ENCODE measurements around the gene FXYD1.

Gene FXYD1

DNA sequence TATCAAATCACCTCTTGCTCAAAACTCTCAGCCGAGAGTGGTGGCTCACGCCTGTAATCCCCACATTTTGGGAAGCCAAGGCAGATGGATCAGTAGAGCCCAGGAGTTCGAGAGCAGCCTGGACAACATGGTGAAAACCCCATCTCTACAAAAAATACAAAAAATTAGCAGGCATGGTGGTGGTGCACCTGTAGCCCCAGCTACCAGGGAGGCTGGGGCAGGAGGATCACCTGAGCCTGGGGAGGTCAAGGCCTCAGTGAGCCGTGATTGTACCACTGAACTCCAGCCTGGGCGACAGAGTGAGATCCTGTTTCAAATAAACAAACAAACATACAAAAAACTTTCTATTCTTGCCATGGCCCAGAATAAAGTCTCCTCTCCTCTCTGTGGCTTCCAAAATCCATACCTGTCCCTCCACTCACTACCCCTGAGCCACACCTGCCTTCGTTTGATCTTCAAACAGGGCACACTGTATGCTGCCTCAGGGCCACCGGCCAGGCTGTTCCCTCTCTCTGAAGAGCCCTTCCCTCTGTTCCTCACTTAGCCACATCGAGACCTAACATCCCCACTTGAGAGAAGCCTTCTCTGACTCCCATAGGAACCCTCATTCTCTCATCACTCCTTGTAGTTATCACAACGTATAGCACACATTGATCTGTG lies 10.1 kb upstream of the FXYD1 start:
- no peak for TF ChIP-seq ZFX (IDR thresholded peaks at IDR 0.05; ENCODE audit: borderline replicate concordance)
- TF ChIP-seq, protein P1, sequence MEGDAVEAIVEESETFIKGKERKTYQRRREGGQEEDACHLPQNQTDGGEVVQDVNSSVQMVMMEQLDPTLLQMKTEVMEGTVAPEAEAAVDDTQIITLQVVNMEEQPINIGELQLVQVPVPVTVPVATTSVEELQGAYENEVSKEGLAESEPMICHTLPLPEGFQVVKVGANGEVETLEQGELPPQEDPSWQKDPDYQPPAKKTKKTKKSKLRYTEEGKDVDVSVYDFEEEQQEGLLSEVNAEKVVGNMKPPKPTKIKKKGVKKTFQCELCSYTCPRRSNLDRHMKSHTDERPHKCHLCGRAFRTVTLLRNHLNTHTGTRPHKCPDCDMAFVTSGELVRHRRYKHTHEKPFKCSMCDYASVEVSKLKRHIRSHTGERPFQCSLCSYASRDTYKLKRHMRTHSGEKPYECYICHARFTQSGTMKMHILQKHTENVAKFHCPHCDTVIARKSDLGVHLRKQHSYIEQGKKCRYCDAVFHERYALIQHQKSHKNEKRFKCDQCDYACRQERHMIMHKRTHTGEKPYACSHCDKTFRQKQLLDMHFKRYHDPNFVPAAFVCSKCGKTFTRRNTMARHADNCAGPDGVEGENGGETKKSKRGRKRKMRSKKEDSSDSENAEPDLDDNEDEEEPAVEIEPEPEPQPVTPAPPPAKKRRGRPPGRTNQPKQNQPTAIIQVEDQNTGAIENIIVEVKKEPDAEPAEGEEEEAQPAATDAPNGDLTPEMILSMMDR (IDR thresholded peaks at IDR 0.05): no peak
- H3K27ac ChIP-seq: no peak overlapping the region

DNA sequence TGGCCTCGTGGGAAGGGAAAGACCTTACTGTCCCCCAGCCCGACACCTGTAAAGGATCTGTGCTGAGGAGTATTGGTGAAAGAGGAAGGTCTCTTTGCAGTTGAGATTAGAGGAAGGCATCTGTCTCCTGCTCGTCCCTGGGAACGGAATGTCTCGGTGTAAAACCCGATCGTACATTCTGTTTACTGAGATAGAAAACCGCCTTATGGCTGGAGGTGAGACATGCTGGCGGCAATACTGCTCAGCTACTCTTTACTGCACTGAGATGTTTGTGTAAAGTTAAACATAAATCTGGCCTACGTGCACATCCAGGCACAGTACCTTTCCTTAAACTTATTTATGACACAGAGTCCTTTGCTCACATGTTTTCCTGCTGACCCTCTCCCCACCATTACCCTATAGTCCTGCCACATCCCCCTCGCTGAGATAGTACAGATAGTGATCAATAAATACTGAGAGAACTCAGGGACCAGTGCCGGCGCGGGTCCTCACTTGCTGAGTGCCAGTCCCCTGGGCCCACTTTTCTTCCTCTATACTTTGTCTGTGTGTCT lies 8.8 kb upstream of the FXYD1 start:
- H3K27ac ChIP-seq: peak overlapping the region; percentile 40; the same call in 1 of the 2 replicates

DNA sequence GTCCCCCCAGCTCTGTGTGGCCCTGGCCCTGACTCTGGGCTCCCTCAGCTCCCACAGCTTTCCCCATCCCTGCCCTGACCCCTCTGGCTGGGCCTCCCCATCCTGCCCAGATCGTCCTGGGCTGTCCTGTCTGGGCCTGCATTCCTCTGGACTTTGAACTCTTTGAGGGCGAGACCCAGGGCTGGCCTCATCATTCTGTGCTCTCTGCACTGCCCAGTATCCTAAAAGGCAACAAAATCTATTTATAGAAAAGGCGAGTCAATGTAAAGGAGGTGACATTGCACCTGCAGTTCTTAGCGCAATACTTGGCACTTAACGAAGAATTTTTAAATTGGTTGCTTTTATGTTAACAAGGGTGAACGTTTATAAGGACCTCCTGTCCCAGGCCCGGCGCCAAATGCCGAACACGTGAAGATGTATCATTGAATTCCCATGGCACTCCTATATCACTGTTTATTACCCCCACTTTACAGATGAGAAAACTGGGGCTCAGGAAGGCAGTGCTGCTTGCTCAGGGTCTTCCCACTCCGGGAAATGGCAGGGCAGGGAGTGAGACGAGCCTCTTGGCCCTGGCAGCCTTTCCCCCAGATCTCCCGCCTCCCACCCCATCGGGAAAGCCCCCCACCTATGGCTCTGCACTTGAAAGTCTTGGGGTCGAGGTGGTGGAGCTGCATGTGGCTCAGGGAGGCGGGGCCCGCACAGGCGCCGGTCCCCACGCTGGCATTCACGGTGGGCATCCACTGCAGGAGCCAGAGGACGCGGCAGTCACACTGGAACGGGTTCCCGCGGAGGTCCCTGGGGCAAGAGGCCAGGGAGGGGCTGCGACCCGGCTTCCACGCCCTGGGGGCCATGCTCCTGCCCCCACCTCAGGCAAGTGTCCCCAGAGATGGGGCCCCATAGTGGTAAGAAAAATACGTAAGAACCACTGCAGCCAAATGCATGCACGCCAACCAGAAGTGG lies 7.6 kb upstream of the FXYD1 start:
- TF ChIP-seq, protein P1 (IDR thresholded peaks at IDR 0.05): no peak
- no peak for TF ChIP-seq ZFX (IDR thresholded peaks at IDR 0.05; ENCODE audit: borderline replicate concordance)
- H3K27ac ChIP-seq: no peak overlapping the region

DNA sequence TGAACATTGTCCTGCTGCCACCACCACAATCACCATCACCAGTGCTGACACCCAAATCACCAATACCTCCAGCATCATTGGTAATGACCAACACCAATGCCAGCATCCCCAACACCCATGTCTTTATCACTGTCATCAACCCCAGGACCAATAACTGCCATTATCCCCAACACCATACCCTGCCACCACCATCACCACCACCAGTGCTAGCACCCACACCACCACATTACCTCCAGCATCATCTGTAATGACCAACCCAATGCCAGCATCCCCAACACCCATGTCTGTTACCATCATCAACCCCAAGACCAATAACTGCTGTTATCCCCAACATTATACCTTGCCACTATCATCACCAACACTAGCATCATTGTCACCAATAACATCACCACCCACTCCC lies 6.4 kb upstream of the FXYD1 start:
- TF ChIP-seq ZFX (IDR thresholded peaks at IDR 0.05; ENCODE audit: borderline replicate concordance): no peak
- TF ChIP-seq, protein P1 (IDR thresholded peaks at IDR 0.05): no peak
- no peak overlapping the region for H3K27ac ChIP-seq

DNA sequence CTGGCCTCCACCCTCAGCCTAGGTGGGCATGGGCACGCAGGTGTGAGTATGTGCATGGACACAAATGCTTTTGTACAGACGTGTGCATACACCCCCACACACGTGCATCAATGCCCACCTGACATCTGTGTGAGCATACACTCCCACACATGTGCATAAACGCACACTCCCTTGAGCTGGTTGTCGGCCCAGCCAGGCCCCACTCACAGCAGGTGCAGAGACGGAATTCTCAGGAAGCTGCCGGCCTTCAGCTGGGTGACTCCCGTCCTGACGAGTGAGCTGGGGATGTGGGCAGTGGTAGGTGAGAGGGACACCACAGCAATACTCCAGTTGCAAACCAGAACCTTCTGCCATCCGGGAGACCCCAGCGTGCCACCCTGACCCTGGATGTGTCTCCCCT lies 4.8 kb upstream of the FXYD1 start:
- no peak overlapping the region for H3K27ac ChIP-seq
- TF ChIP-seq ZFX (IDR thresholded peaks at IDR 0.05; ENCODE audit: borderline replicate concordance): no peak

DNA sequence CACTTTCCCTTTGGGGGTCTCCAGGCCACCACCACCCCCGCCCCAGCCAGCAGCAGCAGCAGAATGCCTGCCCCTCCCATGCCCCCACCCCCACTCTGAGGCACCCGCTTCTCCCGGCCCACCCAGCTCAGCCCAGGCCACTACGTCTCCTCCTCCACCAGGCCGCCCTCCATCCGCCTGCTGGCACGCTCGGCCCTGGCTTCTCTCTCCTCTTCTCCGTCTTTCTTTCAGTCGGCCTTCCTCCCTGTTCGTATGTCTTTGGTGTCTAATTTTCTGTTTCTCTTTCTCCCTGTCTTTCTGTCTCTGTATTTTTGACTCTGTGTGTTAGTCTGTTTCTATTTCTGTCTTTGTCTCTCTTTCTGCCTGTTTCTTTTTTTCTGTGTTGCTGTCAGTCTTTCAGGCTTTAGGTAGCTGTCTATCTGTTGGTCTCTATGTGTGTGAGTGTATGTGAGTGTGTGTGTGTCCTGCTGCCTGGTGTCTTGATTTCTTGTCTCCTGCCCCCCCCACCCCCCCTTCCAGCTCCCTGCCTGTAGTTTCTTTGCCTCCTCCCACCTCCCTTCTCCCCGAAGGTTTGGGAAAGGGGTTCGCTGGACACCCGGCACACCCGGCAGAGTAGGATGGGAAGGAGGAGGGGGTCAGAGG lies 3.9 kb upstream of the FXYD1 start, which contains the start of gene LGI4:
TSS of gene LGI4 (minus strand) at position 459 of the 642 bp plus-strand sequence. CDS start at position 80, 379 bp downstream.
- H3K27ac ChIP-seq: no peak within 1 kb of the TSS
- TF ChIP-seq, protein P1 (IDR thresholded peaks at IDR 0.05): no peak
- TF ChIP-seq ZFX (IDR thresholded peaks at IDR 0.05; ENCODE audit: borderline replicate concordance): no peak

DNA sequence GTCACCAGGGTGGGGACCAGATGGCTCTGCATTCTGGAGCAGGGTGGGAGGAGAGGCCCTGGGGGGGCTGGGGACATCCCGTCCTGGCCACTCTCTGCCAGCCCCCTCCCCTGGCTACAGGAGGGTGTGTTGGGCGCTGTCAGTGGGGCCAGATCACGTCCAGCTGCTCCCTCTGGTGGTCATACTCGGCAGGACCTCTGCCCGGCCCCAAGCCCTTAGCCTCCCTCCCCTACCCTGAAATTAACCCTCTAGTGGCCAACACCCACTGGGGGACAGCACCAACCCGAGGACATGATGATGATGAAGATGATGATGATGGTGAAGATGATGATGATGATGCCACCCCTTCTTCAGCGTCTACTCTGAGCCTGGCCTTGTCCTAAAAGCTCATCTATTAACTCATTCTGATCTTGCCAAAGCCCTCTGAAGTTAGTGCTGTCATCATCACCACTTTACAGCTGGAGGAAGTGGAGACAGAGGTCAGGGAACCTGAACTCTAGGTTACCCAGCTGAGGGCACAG lies 3.2 kb upstream of the FXYD1 start:
- TF ChIP-seq ZFX (IDR thresholded peaks at IDR 0.05; ENCODE audit: borderline replicate concordance): no peak
- TF ChIP-seq, protein P1 (IDR thresholded peaks at IDR 0.05): peak; percentile 89
- no peak overlapping the region for H3K27ac ChIP-seq

All from 22Rv1 (cell line).